Lung (tissue), 12 donors: Measurements from ENCODE around the gene LPAR3. TPM values are rescaled to one million over a fixed set of nuclear protein-coding genes. Genes with fewer than 3 reads are reported as not detected.

Experiments
- ATAC-seq: fragments of 200-7000 bp; cut with Tn5 transposase; one replicate; pipeline ENCODE4 v1.9.1; 2020; ENCODE audit warnings: moderate number of reproducible peaks; ENCODE audit not compliant: insufficient read depth, low FRiP score
- DNase-seq, 3 donors: peaks; one replicate each; pipeline ENCODE4 v3.0.0-alpha.2; 2013 to 2017
- H3K27ac ChIP-seq, 2 donors: one replicate each; pipeline ENCODE4 v1.5.1; 2013; ENCODE audit warnings: mild to moderate bottlenecking in 2 of 2, moderate library complexity in 2 of 2, control low read depth in 1 of 2, inconsistent platforms in 1 of 2, low read depth in 1 of 2, low read length in 1 of 2
- H3K27me3 ChIP-seq, 3 donors: one replicate each; pipeline ENCODE4 v1.5.1; 2013; ENCODE audit warnings: low read length in 2 of 3; ENCODE audit not compliant: control insufficient read depth in 3 of 3, insufficient read depth in 3 of 3
- H3K36me3 ChIP-seq, 4 donors: one replicate each; pipeline ENCODE4 v1.5.1; 2013; ENCODE audit warnings: low read length in 4 of 4, mild to moderate bottlenecking in 1 of 4, moderate library complexity in 1 of 4; ENCODE audit not compliant: control insufficient read depth in 4 of 4, insufficient read depth in 4 of 4
- H3K4me1 ChIP-seq, 5 donors: one replicate each; pipeline ENCODE4 v1.5.1; 2013; ENCODE audit warnings: low read length in 5 of 5, mild to moderate bottlenecking in 2 of 5, moderate library complexity in 1 of 5; ENCODE audit not compliant: control insufficient read depth in 5 of 5, insufficient read depth in 5 of 5
- H3K4me3 ChIP-seq: one replicate; pipeline ENCODE4 v1.5.1; 2013; ENCODE audit warnings: mild to moderate bottlenecking, control low read depth, moderate library complexity
- H3K9ac ChIP-seq, 2 donors: one replicate each; pipeline ENCODE4 v1.5.1; 2013; ENCODE audit warnings: low read length in 2 of 2, control low read depth in 1 of 2; ENCODE audit not compliant: insufficient read depth in 1 of 2
- H3K9me3 ChIP-seq, 4 donors: one replicate each; pipeline ENCODE4 v1.5.1; 2013; ENCODE audit warnings: low read length in 3 of 4, mild to moderate bottlenecking in 1 of 4, moderate library complexity in 1 of 4; ENCODE audit not compliant: control insufficient read depth in 4 of 4, insufficient read depth in 3 of 4
- WGBS, 2 donors: extraction: QIAGEN DNeasy Blood & Tissue Kit; methylation state at CpG; one replicate each; pipeline ENCODE4 v1.1.7; 2013; 5-methylcytosine and 5-hydroxymethylcytosine counted together
- polyA plus RNA-seq, 2 donors: library from polyadenylated mRNA; stranded (reverse); fragments of 200-250 nt; gene quantifications; one replicate each; pipeline ENCODE4 v1.2.1, GENCODE V29; 2013
- total RNA-seq, 2 donors: library from RNA; depleted of rRNA in 1 of 2; stranded (reverse); fragments of >200 nt in 1 of 2; gene quantifications; one replicate each; pipeline ENCODE4 v1.2.1, GENCODE V29; 2014 to 2021
- TF ChIP-seq, protein P1 (sequence below): IDR thresholded peaks from 2 replicates; pipeline ENCODE4 v1.5.1; 2012; ENCODE audit warnings: mild to moderate bottlenecking; ENCODE audit errors: control extremely low read depth, extremely low read depth
- donor health status: control.
- donor health status: control.
- donor health status: Bipolar disorder and iron deficiency.
- donor health status: healthy.
- donor health status: DM: yes; HTN: yes; CAD: no.

LPAR3 gene
- total and polyA plus RNA-seq, 4 donors = 0.98 to 8.3 (median 5.3) TPM

DNA sequence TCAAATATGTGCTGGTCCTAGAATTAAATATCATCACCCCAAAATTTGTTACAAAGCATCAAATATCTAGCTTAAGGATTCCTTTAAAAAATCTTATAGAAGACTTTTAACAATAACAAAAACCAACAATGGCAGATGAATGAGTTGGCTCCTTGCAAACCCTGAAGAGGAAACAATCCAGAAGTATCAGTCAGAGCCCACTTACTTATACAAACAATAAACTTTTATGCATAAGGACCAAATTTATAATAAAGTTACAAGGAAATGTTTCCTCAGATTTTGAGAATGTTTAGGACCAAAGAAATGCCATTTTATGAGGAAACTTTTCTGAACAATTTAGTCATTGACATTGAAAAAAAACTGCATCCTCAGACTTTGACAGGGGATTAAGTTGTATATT, 52.7 kb downstream of the LPAR3 start:
- H3K27me3 ChIP-seq = no peaks in the 10 kb centered on the region
- no peak overlapping the region for H3K27ac ChIP-seq
- no peaks in the 10 kb centered on the region for H3K9me3 ChIP-seq
- TF ChIP-seq, protein P1, sequence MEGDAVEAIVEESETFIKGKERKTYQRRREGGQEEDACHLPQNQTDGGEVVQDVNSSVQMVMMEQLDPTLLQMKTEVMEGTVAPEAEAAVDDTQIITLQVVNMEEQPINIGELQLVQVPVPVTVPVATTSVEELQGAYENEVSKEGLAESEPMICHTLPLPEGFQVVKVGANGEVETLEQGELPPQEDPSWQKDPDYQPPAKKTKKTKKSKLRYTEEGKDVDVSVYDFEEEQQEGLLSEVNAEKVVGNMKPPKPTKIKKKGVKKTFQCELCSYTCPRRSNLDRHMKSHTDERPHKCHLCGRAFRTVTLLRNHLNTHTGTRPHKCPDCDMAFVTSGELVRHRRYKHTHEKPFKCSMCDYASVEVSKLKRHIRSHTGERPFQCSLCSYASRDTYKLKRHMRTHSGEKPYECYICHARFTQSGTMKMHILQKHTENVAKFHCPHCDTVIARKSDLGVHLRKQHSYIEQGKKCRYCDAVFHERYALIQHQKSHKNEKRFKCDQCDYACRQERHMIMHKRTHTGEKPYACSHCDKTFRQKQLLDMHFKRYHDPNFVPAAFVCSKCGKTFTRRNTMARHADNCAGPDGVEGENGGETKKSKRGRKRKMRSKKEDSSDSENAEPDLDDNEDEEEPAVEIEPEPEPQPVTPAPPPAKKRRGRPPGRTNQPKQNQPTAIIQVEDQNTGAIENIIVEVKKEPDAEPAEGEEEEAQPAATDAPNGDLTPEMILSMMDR = no peak
- H3K4me3 ChIP-seq = no peak overlapping the region
- H3K36me3 ChIP-seq = no peaks in the 10 kb centered on the region
- ATAC-seq (no peak), DNase-seq (no peak)
- H3K4me1 ChIP-seq = peaks cover 0 to 19% (median 5%) of the 10 kb centered on the region in 5 donors
- H3K9ac ChIP-seq = no peak overlapping the region

DNA sequence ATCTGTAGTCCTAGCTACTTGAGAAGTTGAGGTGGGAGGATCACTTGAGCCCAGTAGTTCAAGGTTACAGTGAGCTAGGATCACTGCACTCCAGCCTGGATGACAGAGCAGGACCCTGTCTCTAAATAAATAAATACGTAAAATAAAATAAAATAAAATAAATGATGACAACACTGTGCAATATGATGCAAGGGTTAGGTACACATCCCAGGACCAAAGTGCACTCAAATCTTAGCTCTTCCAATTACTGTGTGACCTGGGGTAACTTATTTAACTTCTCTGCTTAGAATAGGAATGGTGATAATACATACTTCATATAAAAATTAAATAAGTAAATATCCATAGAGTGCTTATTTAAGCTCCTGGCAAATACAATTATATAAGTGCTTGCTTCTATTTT, 53.5 kb downstream of the LPAR3 start:
- Histone ChIP-seq H3K27ac (no peak overlapping the region), H3K4me3 (no peak overlapping the region), H3K9me3 (no peaks in the 10 kb centered on the region), H3K27me3 (no peaks in the 10 kb centered on the region), H3K9ac (no peak overlapping the region), H3K4me1 (peaks cover 0 to 19% (median 5%) of the 10 kb centered on the region in 5 donors), H3K36me3 (no peaks in the 10 kb centered on the region)
- 49 to 88% methylated on average over 1 of the region's 1 CpG for WGBS, 2 donors
- TF ChIP-seq, protein P1 = no peak
- ATAC-seq (no peak), DNase-seq (no peak)

DNA sequence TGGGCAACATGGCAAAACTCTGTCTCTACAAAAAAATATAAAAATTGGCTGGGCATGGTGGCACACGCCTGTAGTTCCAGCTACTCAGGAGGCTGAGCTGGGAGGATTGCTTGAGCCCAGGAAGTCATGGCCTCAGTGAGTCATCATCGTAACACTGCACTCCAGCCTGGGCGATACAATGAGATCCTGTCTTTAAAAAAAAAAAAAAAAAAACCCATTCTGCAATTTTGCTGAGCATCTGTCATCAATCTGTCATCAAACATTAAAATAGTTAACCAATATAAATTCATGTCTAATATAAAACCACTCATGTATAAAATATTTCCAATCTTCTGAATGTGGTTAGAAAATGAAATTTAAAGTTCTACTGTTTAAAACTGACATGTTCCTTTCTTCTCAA, 56.9 kb downstream of the LPAR3 start:
- no peak for DNase-seq
- no peak overlapping the region for H3K9ac ChIP-seq
- WGBS, 2 donors = 68 to 98% methylated on average over 3 of the region's 3 CpGs
- no peaks in the 10 kb centered on the region for H3K36me3 ChIP-seq
- peaks cover 0 to 4% (median 0%) of the 10 kb centered on the region in 3 donors for H3K27me3 ChIP-seq
- H3K27ac ChIP-seq = no peak overlapping the region
- peaks cover 0 to 6% (median 0%) of the 10 kb centered on the region in 5 donors for H3K4me1 ChIP-seq
- ATAC-seq = no peak
- H3K4me3 ChIP-seq = no peak overlapping the region
- TF ChIP-seq, protein P1 = no peak
- no peaks in the 10 kb centered on the region for H3K9me3 ChIP-seq

DNA sequence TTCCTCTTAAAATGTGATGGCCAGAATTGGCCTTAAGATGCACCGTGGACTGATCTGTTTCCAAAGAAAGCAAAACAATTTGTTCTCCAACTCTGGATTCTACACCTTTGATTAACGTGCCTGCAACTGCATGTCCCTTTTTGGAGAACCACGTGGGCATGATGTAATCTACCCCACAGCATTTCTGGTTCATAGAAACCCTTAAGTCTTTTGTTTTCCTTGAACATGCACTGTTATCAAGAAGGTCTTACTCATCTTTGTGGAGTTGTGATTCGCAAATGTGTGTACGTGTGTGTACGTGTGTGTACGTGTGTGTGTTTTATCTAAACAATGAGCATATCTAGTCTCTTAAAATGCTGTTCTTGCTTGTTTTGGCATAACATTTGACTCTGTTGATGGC, 57.8 kb downstream of the LPAR3 start:
- no peak for ATAC-seq
- TF ChIP-seq, protein P1 = no peak
- H3K27ac ChIP-seq = no peak overlapping the region

More for the DNA sequence above, 57.8 kb downstream of the LPAR3 start:
- Histone ChIP-seq H3K9me3 (no peaks in the 10 kb centered on the region), H3K4me3 (no peak overlapping the region), H3K36me3 (no peaks in the 10 kb centered on the region), H3K27me3 (peaks cover 0 to 4% (median 0%) of the 10 kb centered on the region in 3 donors), H3K9ac (no peak overlapping the region), H3K4me1 (peaks cover 0 to 6% (median 0%) of the 10 kb centered on the region in 5 donors)
- WGBS, 2 donors = 69 to 77% methylated on average over 7 of the region's 7 CpGs
- DNase-seq = no peak
